GM12878 (cell line): ENCODE data around the gene CCDC12. TPM values are rescaled to one million over a fixed set of nuclear protein-coding genes. Genes with fewer than 3 reads are reported as not detected.

Experiments
- ATAC-seq: fragments of 200-7000 bp; cut with Tn5 transposase; 3 replicates; pipeline ENCODE4 v1.9.1; 2020; ENCODE audit warnings: mild to moderate bottlenecking, moderate library complexity
- BruUV-seq: library from RNA; stranded (reverse); fragments of 400-500 nt; replicated peaks from 2 replicates; lab custom pipeline; 2021; lab: Mats Ljungman, UMichigan
- CTCF ChIA-PET: fragments of 300-600 bp; sonication (Branson Sonifier 250); formaldehyde crosslinking; extraction: SDS; loops from one replicate; lab custom pipeline; 2021; ENCODE audit warnings: inconsistent platforms; lab: Yijun Ruan, JAX
- POLR2A ChIA-PET: fragments of 350-600 bp; formaldehyde crosslinking; extraction: SDS; loops from one replicate; lab custom pipeline; 2021; ENCODE audit warnings: inconsistent platforms; lab: Charles Lee
- RAD21 ChIA-PET: fragments of 300-600 bp; sonication (Branson Sonifier 250); formaldehyde crosslinking; loops from one replicate; lab custom pipeline; 2023; ENCODE audit warnings: antibody characterized with exemption; ENCODE audit not compliant: unreplicated experiment; lab: Charles Lee
- SMC1A ChIA-PET: fragments of 300-600 bp; sonication (Branson Sonifier 250); formaldehyde crosslinking; loops from one replicate; lab custom pipeline; 2023; ENCODE audit not compliant: unreplicated experiment, uncharacterized antibody; lab: Charles Lee
- DNase-seq: peaks from one replicate; pipeline ENCODE4 v3.0.0-alpha.2; 2011; ENCODE audit warnings: low read depth, low spot score
- FAIRE-seq: peaks from 3 replicates; lab custom pipeline; 2011; peaks lifted over from hg19 to GRCh38; lab: Jason Lieb, UNC
- H2AFZ ChIP-seq: 2 replicates; pipeline ENCODE4 v1.6.0; 2011; ENCODE audit warnings: low read depth, low read length, control low read depth; ENCODE audit not compliant: control insufficient read depth
- H3K27ac ChIP-seq: 2 replicates; pipeline ENCODE4 v1.5.1; 2011; ENCODE audit warnings: control low read depth; ENCODE audit not compliant: control insufficient read depth, insufficient read depth
- H3K27me3 ChIP-seq, 2 experiments: replicated peaks in 1 of 2; 2 replicates each; pipeline versions ENCODE4 v1.6.0 to v1.6.1; 2011; ENCODE audit warnings: low read length in 1 of 2; ENCODE audit not compliant: control insufficient read depth in 2 of 2, insufficient read depth in 2 of 2
- H3K36me3 ChIP-seq, 2 experiments: 2 replicates each; pipeline ENCODE4 v1.5.1; 2011; ENCODE audit warnings: low read length in 1 of 2; ENCODE audit not compliant: control insufficient read depth in 2 of 2, insufficient read depth in 2 of 2
- H3K4me1 ChIP-seq: 2 replicates; pipeline ENCODE4 v1.6.1; 2011; ENCODE audit warnings: mild to moderate bottlenecking, low read length, moderate library complexity, mixed read lengths; ENCODE audit not compliant: control insufficient read depth, insufficient read depth
- H3K4me2 ChIP-seq: 2 replicates; pipeline ENCODE4 v1.6.0; 2011; ENCODE audit warnings: control low read depth; ENCODE audit not compliant: control insufficient read depth, insufficient read depth
- H3K4me3 ChIP-seq: fragments of 200-600 bp; sonication (generic); 2 replicates; pipeline ENCODE4 v1.5.1; 2016
- H3K79me2 ChIP-seq: 2 replicates; pipeline ENCODE4 v1.6.0; 2011; ENCODE audit warnings: low read length; ENCODE audit not compliant: control insufficient read depth, insufficient read depth
- H3K9ac ChIP-seq: 2 replicates; pipeline ENCODE4 v1.8.0; 2011; ENCODE audit warnings: low read length, control low read depth, mixed read lengths; ENCODE audit not compliant: control insufficient read depth, insufficient read depth
- H3K9me3 ChIP-seq: replicated peaks from 3 replicates; pipeline ENCODE4 v1.5.1; 2011; ENCODE audit warnings: mild to moderate bottlenecking, low read length; ENCODE audit not compliant: control insufficient read depth, insufficient read depth
- H4K20me1 ChIP-seq: 2 replicates; pipeline ENCODE4 v1.6.0; 2011; ENCODE audit not compliant: control insufficient read depth, insufficient read depth
- RB1 ChIP-seq: fragments of 450-650 bp; formaldehyde crosslinking; IDR thresholded peaks from 2 replicates; pipeline ENCODE4 v1.6.1; 2017; ENCODE audit warnings: mild to moderate bottlenecking, borderline replicate concordance
- SUPT20H ChIP-seq: IDR thresholded peaks from 2 replicates; pipeline ENCODE4 v1.6.1; 2011; ENCODE audit warnings: low read depth, mild to moderate bottlenecking, low read length, moderate library complexity, borderline replicate concordance; ENCODE audit not compliant: control insufficient read depth
- ZNF687 ChIP-seq: fragments of 450-650 bp; IDR thresholded peaks from 2 replicates; pipeline ENCODE4 v1.6.1; 2017; ENCODE audit warnings: mild to moderate bottlenecking, moderate library complexity
- WGBS: methylation state at CpG from one replicate; pipeline ENCODE4 v1.1.6; 2016; ENCODE audit warnings: low lambda C conversion rate; ENCODE audit not compliant: insufficient replicate concordance, insufficient coverage; ENCODE audit errors: missing lambda C conversion rate; 5-methylcytosine and 5-hydroxymethylcytosine counted together
- in situ Hi-C: fragments of 300-500 bp; cut with MboI; formaldehyde crosslinking; loops from 9 replicates; pipeline ENCODE4 v1.14.3; 2018; ENCODE audit warnings: mixed read lengths
- intact Hi-C: fragments of 100-400 bp; cut with micrococcal nuclease; formaldehyde crosslinking; loops from one replicate; pipeline ENCODE4 v1.14.2; 2022; ENCODE audit not compliant: unreplicated experiment
- polyA plus RNA-seq, 11 experiments: library from polyadenylated mRNA; depleted of rRNA in 4 of 11; unstranded in 6 of 11; stranded (reverse) in 5 of 11; fragments of >200 nt; fragmentation: Nextera tagmentation in 4 of 11; fragmentation: Illumina TruSeq in 1 of 11; extraction: Ambion mirVana in 4 of 11; extraction: Trizol in 1 of 11; gene quantifications; 1 replicate in 1 of 11; 2 replicates in 10 of 11; pipeline versions ENCODE4 v1.2.1 to v1.2.3, GENCODE V29; 2011 to 2016; ENCODE audit warnings: inconsistent platforms in 2 of 11, missing spikeins in 2 of 11, low read depth in 1 of 11
- total RNA-seq, 4 experiments: library from RNA; depleted of rRNA in 3 of 4; stranded (reverse); fragments of >200 nt in 3 of 4; fragmentation: Illumina TruSeq in 1 of 4; extraction: Trizol in 1 of 4; gene quantifications; 2 replicates each; pipeline versions ENCODE4 v1.2.1 to v1.2.3, GENCODE V29; 2013 to 2021
- TF ChIP-seq, protein P1 (sequence below): fragments of 450-650 bp; IDR thresholded peaks from 2 replicates; pipeline ENCODE4 v1.6.1; 2017; ENCODE audit warnings: low read depth, mild to moderate bottlenecking, moderate library complexity
- TF ChIP-seq, protein P2 (sequence below): fragments of 150-350 bp; IDR thresholded peaks from 2 replicates; pipeline ENCODE4 v1.6.1; 2014; ENCODE audit warnings: mild to moderate bottlenecking, low read depth, low read length
- TF ChIP-seq, protein P3 (sequence below): fragments of 450-650 bp; IDR thresholded peaks from 2 replicates; pipeline ENCODE4 v1.6.1; 2017; ENCODE audit warnings: borderline replicate concordance
- TF ChIP-seq, protein P4 (sequence below): IDR thresholded peaks from 2 replicates; pipeline ENCODE4 v1.6.1; 2011; ENCODE audit warnings: mild to moderate bottlenecking, low read depth, low read length, moderate library complexity; ENCODE audit not compliant: insufficient replicate concordance

CCDC12 gene
- total and polyA plus RNA-seq, 10 of the 15 experiments (the other 5 are each of a cell fraction or from before 2014, with no cell fraction given) = 9.2 to 91.4 (median 61.3) TPM

GRCh38 chr3:46873521-46873920, 103.0 kb downstream of the CCDC12 start:
- no peaks in the 10 kb centered on the region for H3K36me3 ChIP-seq
- no peaks in the 10 kb centered on the region for H3K9me3 ChIP-seq
- SMC1A ChIA-PET = interaction anchor here (0.8 to 1.3 kb wide), 2 partner anchors 11 to 22 kb away, joined by 3 read pairs; no protein-coding TSS in a partner anchor
- FAIRE-seq = no peak
- CTCF ChIA-PET = interaction anchor here (0.6 to 1.6 kb wide), 7 partner anchors 11 to 305 kb away, joined by 3 to 7 read pairs (median 4); no protein-coding TSS in a partner anchor
- no peak overlapping the region for H2AFZ ChIP-seq
- POLR2A ChIA-PET = interaction anchor here (0.6 to 0.9 kb wide), 3 partner anchors 10 to 912 kb away, joined by 3 read pairs; partner anchors contain the start of gene NBEAL2
- no TSS peak for BruUV-seq
- intact Hi-C loops = no loop called here
- H3K79me2 ChIP-seq = no peaks in the 10 kb centered on the region
- no peak overlapping the region for H3K27ac ChIP-seq
- TF ChIP-seq, protein P1, sequence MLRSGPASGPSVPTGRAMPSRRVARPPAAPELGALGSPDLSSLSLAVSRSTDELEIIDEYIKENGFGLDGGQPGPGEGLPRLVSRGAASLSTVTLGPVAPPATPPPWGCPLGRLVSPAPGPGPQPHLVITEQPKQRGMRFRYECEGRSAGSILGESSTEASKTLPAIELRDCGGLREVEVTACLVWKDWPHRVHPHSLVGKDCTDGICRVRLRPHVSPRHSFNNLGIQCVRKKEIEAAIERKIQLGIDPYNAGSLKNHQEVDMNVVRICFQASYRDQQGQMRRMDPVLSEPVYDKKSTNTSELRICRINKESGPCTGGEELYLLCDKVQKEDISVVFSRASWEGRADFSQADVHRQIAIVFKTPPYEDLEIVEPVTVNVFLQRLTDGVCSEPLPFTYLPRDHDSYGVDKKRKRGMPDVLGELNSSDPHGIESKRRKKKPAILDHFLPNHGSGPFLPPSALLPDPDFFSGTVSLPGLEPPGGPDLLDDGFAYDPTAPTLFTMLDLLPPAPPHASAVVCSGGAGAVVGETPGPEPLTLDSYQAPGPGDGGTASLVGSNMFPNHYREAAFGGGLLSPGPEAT = no peak
- TF ChIP-seq RB1 (no peak), SUPT20H (no peak), ZNF687 (no peak)
- TF ChIP-seq, protein P2, sequence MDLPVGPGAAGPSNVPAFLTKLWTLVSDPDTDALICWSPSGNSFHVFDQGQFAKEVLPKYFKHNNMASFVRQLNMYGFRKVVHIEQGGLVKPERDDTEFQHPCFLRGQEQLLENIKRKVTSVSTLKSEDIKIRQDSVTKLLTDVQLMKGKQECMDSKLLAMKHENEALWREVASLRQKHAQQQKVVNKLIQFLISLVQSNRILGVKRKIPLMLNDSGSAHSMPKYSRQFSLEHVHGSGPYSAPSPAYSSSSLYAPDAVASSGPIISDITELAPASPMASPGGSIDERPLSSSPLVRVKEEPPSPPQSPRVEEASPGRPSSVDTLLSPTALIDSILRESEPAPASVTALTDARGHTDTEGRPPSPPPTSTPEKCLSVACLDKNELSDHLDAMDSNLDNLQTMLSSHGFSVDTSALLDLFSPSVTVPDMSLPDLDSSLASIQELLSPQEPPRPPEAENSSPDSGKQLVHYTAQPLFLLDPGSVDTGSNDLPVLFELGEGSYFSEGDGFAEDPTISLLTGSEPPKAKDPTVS = no peak
- TF ChIP-seq, protein P3, sequence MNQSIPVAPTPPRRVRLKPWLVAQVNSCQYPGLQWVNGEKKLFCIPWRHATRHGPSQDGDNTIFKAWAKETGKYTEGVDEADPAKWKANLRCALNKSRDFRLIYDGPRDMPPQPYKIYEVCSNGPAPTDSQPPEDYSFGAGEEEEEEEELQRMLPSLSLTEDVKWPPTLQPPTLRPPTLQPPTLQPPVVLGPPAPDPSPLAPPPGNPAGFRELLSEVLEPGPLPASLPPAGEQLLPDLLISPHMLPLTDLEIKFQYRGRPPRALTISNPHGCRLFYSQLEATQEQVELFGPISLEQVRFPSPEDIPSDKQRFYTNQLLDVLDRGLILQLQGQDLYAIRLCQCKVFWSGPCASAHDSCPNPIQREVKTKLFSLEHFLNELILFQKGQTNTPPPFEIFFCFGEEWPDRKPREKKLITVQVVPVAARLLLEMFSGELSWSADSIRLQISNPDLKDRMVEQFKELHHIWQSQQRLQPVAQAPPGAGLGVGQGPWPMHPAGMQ = no peak
- TF ChIP-seq, protein P4, sequence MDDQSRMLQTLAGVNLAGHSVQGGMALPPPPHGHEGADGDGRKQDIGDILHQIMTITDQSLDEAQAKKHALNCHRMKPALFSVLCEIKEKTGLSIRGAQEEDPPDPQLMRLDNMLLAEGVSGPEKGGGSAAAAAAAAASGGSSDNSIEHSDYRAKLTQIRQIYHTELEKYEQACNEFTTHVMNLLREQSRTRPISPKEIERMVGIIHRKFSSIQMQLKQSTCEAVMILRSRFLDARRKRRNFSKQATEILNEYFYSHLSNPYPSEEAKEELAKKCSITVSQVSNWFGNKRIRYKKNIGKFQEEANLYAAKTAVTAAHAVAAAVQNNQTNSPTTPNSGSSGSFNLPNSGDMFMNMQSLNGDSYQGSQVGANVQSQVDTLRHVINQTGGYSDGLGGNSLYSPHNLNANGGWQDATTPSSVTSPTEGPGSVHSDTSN = no peak
- DNase-seq = no peak
- RAD21 ChIA-PET = interaction anchor here (1.1 to 1.7 kb wide), 3 partner anchors 21 to 451 kb away, joined by 3 to 5 read pairs (median 5); no protein-coding TSS in a partner anchor
- H3K4me3 ChIP-seq = no peak overlapping the region
- no peak overlapping the region for H3K9ac ChIP-seq
- ATAC-seq = no peak
- WGBS = 19% methylated on average over 5 of the region's 5 CpGs
- no peaks in the 10 kb centered on the region; a peak in 1 of 4 replicates for H3K27me3 ChIP-seq
- no peak overlapping the region for H3K4me2 ChIP-seq
- H4K20me1 ChIP-seq = no peaks in the 10 kb centered on the region
- in situ Hi-C loops = no loop called here
- H3K4me1 ChIP-seq = peaks cover 7% of the 10 kb centered on the region
